Adrenal gland (tissue), 12 donors: ENCODE measurements around the gene KIRREL3. TPM values are rescaled to one million over a fixed set of nuclear protein-coding genes. Genes with fewer than 3 reads are reported as not detected.

ENCODE experiments used
- DNase-seq, 7 donors: peaks; one replicate each; pipeline ENCODE4 v3.0.0-alpha.2; 2019 to 2020
- H3K27ac ChIP-seq, 5 donors: fragments of 200-600 bp; sonication (generic) in 4 of 5; 1 replicate in 3 of 5; 2 replicates in 2 of 5; pipeline versions ENCODE4 v1.5.1 to v1.8.0; 2016 to 2020; ENCODE audit warnings: mild to moderate bottlenecking in 1 of 5
- H3K27me3 ChIP-seq: fragments of 200-600 bp; 2 replicates; pipeline ENCODE4 v1.8.0; 2021
- H3K36me3 ChIP-seq, 2 donors: fragments of 200-600 bp; replicated peaks in 1 of 2; 1 replicate in 1 of 2; 2 replicates in 1 of 2; pipeline versions ENCODE4 v1.5.1 to v1.8.0; 2018 to 2022
- H3K4me1 ChIP-seq, 2 donors: fragments of 200-600 bp; replicated peaks in 1 of 2; 1 replicate in 1 of 2; 2 replicates in 1 of 2; pipeline versions ENCODE4 v1.5.1 to v1.8.0; 2018 to 2021
- H3K4me3 ChIP-seq, 4 donors: fragments of 200-600 bp; sonication (generic) in 3 of 4; one replicate each; pipeline ENCODE4 v1.5.1; 2016 to 2018
- H3K9me3 ChIP-seq, 3 donors: fragments of 200-600 bp; sonication (generic) in 1 of 3; replicated peaks in 1 of 3; 1 replicate in 2 of 3; 2 replicates in 1 of 3; pipeline versions ENCODE4 v1.5.1 to v1.8.0; 2016 to 2021
- CTCF ChIP-seq, 6 experiments: fragments of 450-650 bp in 4 of 6; fragments of 200-600 bp in 2 of 6; sonication (generic) in 1 of 6; IDR thresholded peaks; 1 replicate in 5 of 6; 2 replicates in 1 of 6; pipeline versions ENCODE4 v1.5.1 to v1.8.0; 2016 to 2021; ENCODE audit warnings: antibody characterized with exemption in 6 of 6, mild to moderate bottlenecking in 2 of 6, moderate library complexity in 1 of 6
- POLR2A ChIP-seq, 2 donors: fragments of 450-650 bp; IDR thresholded peaks; one replicate each; pipeline ENCODE4 v1.6.1; 2017; ENCODE audit warnings: antibody characterized with exemption in 2 of 2, mild to moderate bottlenecking in 2 of 2, moderate library complexity in 1 of 2
- WGBS, 4 donors: extraction: QIAGEN DNeasy Blood & Tissue Kit in 2 of 4; methylation state at CpG; one replicate each; pipeline versions ENCODE4 v1.1.5 to v1.1.7; 2013 to 2017; 5-methylcytosine and 5-hydroxymethylcytosine counted together
- intact Hi-C, 2 donors: fragments of 100-400 bp; cut with DNase I; formaldehyde crosslinking; loops; one replicate each; pipeline versions ENCODE4 v1.14.1 to v1.15.0; 2022 to 2023
- polyA plus RNA-seq, 3 donors: library from polyadenylated mRNA; stranded (reverse); fragments of 200-250 nt in 2 of 3; fragments of 350-450 nt in 1 of 3; fragmentation: Illumina TruSeq in 1 of 3; extraction: RNeasy Lipid Tissue Mini Kit (QIAGEN cat#74804) in 1 of 3; gene quantifications; one replicate each; pipeline ENCODE4 v1.2.3, GENCODE V29; 2013 to 2014
- total RNA-seq, 9 donors: library from RNA; depleted of rRNA in 4 of 9; stranded (reverse); fragments of >200 nt in 4 of 9; fragments of 120-200 nt in 1 of 9; fragmentation: NEBNext Ultra II Directional in 1 of 9; extraction: Animal tissue kit (Norgen Biotek cat#: 25700) in 1 of 9; gene quantifications; one replicate each; pipeline versions ENCODE4 v1.1.0 to v1.2.4, GENCODE V29; 2013 to 2023
- donor health status: healthy with polysubstance abuse.
- donor health status: Bipolar disorder and iron deficiency.
- donor health status: DM: yes; HTN: yes; CAD: no.
- donor health status: DM: no; HTN: no; CAD: no.
- donor health status: DM: no; HTN: no; CAD: no.
- donor health status: DM: yes; HTN: yes; CAD: no.

The KIRREL3 gene
- total and polyA plus RNA-seq, 12 donors = 0.07 to 4.1 (median 0.64) TPM; not detected in 1

- Histone ChIP-seq H3K27ac (no peak overlapping the region), H3K9me3 (no peaks in the 10 kb centered on the region), H3K4me3 (no peak overlapping the region), H3K27me3 (no peaks in the 10 kb centered on the region), H3K4me1 (no peaks in the 10 kb centered on the region), H3K36me3 (no peaks in the 10 kb centered on the region)
- intact Hi-C loops = no loop called here
- WGBS, 4 donors = 48 to 76% (median 61%) methylated on average over 2 of the region's 2 CpGs
- no peak for DNase-seq
- TF ChIP-seq POLR2A (IDR thresholded peaks at IDR 0.05) (no peak), CTCF (IDR thresholded peaks at IDR 0.05) (no peak)
Measured at GRCh38 chr11:126733685-126734084, 266.9 kb downstream of the KIRREL3 start.

GRCh38 chr11:126732981-126733380 is 267.6 kb downstream of the KIRREL3 start:
- 47 to 76% (median 59%) methylated on average over 4 of the region's 4 CpGs for WGBS, 4 donors
- H3K4me3 ChIP-seq = no peak overlapping the region
- intact Hi-C loops = no loop called here
- no peak overlapping the region for H3K27ac ChIP-seq
- H3K9me3 ChIP-seq = no peaks in the 10 kb centered on the region
- no peaks in the 10 kb centered on the region for H3K4me1 ChIP-seq
- DNase-seq = no peak
- no peaks in the 10 kb centered on the region for H3K27me3 ChIP-seq
- TF ChIP-seq CTCF (IDR thresholded peaks at IDR 0.05) (no peak), POLR2A (IDR thresholded peaks at IDR 0.05) (no peak)
- H3K36me3 ChIP-seq = no peaks in the 10 kb centered on the region

- TF ChIP-seq CTCF (IDR thresholded peaks at IDR 0.05) = no peak
- no peak for TF ChIP-seq POLR2A (IDR thresholded peaks at IDR 0.05)
- no peak for DNase-seq
- 42 to 55% (median 45%) methylated on average over 4 of the region's 4 CpGs for WGBS, 4 donors
Measured at GRCh38 chr11:126731576-126732142, 268.9 kb downstream of the KIRREL3 start.

GRCh38 chr11:126727381-126727780 is 273.2 kb downstream of the KIRREL3 start:
- no peaks in the 10 kb centered on the region for H3K9me3 ChIP-seq
- no peak overlapping the region for H3K27ac ChIP-seq
- TF ChIP-seq CTCF (IDR thresholded peaks at IDR 0.05) (no peak), POLR2A (IDR thresholded peaks at IDR 0.05) (no peak)
- no peaks in the 10 kb centered on the region for H3K27me3 ChIP-seq
- H3K4me1 ChIP-seq = no peaks in the 10 kb centered on the region
- intact Hi-C loops = no loop called here
- DNase-seq = no peak
- no peak overlapping the region for H3K4me3 ChIP-seq
- whole genome bisulfite sequencing, 4 donors = 75 to 86% (median 80%) methylated on average over 5 of the region's 5 CpGs
- H3K36me3 ChIP-seq = no peaks in the 10 kb centered on the region

More at GRCh38 chr11:126731576-126732142, 268.9 kb downstream of the KIRREL3 start:
- no peak overlapping the region for H3K27ac ChIP-seq
- H3K27me3 ChIP-seq = no peaks in the 10 kb centered on the region
- H3K4me3 ChIP-seq = no peak overlapping the region
- intact Hi-C loops = no loop called here
- H3K4me1 ChIP-seq = no peaks in the 10 kb centered on the region
- H3K9me3 ChIP-seq = no peaks in the 10 kb centered on the region
- no peaks in the 10 kb centered on the region for H3K36me3 ChIP-seq
